Testis (tissue), 3 donors: ENCODE results near the gene UGT1A5. TPM values are rescaled to one million over a fixed set of nuclear protein-coding genes. Genes with fewer than 3 reads are reported as not detected.

Experiments used
- DNase-seq: peaks from one replicate; pipeline ENCODE4 v3.0.0-alpha.2; 2019
- H3K27ac ChIP-seq, 2 donors: fragments of 200-600 bp; sonication (generic); one replicate each; pipeline ENCODE4 v1.5.1; 2019
- H3K27me3 ChIP-seq: fragments of 200-600 bp; sonication (generic); one replicate; pipeline ENCODE4 v1.5.1; 2019
- H3K36me3 ChIP-seq: fragments of 200-600 bp; sonication (generic); one replicate; pipeline ENCODE4 v1.5.1; 2017; ENCODE audit warnings: low read depth; ENCODE audit errors: missing control alignments
- H3K4me1 ChIP-seq: fragments of 200-600 bp; sonication (generic); one replicate; pipeline ENCODE4 v1.5.1; 2019
- H3K4me3 ChIP-seq, 2 donors: fragments of 200-600 bp; sonication (generic); one replicate each; pipeline ENCODE4 v1.5.1; 2017 to 2019
- H3K9me3 ChIP-seq: fragments of 200-600 bp; sonication (generic); one replicate; pipeline ENCODE4 v1.5.1; 2017
- POLR2A ChIP-seq: fragments of 450-650 bp; IDR thresholded peaks from one replicate; pipeline ENCODE4 v1.6.1; 2017; ENCODE audit warnings: antibody characterized with exemption, mild to moderate bottlenecking, moderate library complexity
- WGBS, 2 donors: methylation state at CpG; one replicate each; pipeline ENCODE4 v1.1.5; 2018; 5-methylcytosine and 5-hydroxymethylcytosine counted together
- intact Hi-C: fragments of 100-400 bp; cut with DNase I; formaldehyde crosslinking; loops from one replicate; pipeline ENCODE4 v1.15.1; 2023; ENCODE audit warnings: low total_unique reads
- polyA plus RNA-seq: library from polyadenylated mRNA; stranded (reverse); fragments of 350-450 nt; fragmentation: Illumina TruSeq; extraction: RNeasy Lipid Tissue Mini Kit (QIAGEN cat#74804); gene quantifications from one replicate; pipeline ENCODE4 v1.2.3, GENCODE V29; 2014; ENCODE audit warnings: low read depth, low replicate concordance; ENCODE audit not compliant: insufficient read depth
- total RNA-seq, 2 donors: library from RNA; depleted of rRNA; stranded (reverse); fragments of >200 nt; gene quantifications; one replicate each; pipeline ENCODE4 v1.2.3, GENCODE V29; 2016
- TF ChIP-seq, protein P1 (sequence below), 3 experiments: fragments of 450-650 bp in 2 of 3; fragments of 200-600 bp in 1 of 3; sonication (generic) in 1 of 3; IDR thresholded peaks; one replicate each; pipeline ENCODE4 v1.5.1; 2016 to 2019; ENCODE audit warnings: antibody characterized with exemption in 3 of 3, mild to moderate bottlenecking in 2 of 3, moderate library complexity in 1 of 3

UGT1A5 gene
- total and polyA plus RNA-seq, 3 donors from 2014 or later = 0.16 TPM; not detected in 2

DNA sequence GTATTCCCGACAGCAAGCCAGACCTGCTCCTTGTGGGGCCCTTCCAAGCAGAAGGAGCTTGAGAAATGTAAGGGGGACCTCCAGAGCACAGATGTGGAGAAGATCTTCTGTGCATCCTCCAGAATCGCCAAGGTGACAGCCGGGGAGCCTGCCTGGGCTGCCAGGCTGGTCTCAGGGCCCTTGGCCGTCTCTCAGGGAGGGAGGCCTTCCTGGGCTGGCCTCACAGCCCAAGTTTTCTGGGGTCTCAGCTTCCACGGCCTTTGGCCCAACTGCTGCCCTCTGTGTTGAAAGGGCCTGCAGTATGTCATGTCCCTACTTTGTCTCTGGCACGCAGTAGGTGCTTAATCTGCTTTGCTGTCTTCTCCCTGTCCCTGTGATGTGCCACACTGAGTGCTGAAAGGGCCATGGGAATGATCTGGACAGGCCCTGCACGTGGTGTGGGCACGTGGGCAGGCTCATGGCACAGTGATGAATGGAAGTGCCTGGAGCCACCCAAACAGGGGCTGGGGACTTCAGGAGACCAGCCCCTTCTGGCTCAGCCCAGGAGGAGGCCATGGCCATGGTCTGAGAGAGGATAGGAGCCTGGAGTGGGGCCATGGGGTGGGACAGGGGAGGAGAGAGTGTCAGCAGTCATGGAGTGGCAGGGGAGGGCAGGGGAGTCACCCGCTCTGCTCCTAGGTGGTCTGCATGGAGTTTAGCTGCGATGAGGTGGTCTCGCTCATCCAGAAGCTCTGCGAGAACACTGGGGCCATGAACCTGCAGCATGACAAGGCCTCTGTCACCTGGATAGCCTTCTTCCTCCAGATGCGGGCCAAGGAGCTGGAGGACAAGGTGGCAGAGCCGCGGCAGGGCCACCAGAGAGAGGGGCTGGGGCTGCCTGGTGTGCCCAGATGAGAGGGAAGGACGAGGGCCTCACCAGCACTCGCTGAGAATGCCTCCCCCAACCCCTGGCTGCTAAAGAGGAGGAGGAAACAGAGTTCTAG is 106.2 kb downstream of the UGT1A5 start:
- no peaks in the 10 kb centered on the region for H3K4me1 ChIP-seq
- H3K36me3 ChIP-seq = no peaks in the 10 kb centered on the region
- H3K27ac ChIP-seq = no peak overlapping the region
- H3K9me3 ChIP-seq = no peaks in the 10 kb centered on the region
- intact Hi-C loops = no loop called here
- no peaks in the 10 kb centered on the region for H3K27me3 ChIP-seq
- DNase-seq = no peak
- 78 to 79% methylated on average over 9 to 17 of the region's 17 CpGs for WGBS, 2 donors
- TF ChIP-seq, protein P1, sequence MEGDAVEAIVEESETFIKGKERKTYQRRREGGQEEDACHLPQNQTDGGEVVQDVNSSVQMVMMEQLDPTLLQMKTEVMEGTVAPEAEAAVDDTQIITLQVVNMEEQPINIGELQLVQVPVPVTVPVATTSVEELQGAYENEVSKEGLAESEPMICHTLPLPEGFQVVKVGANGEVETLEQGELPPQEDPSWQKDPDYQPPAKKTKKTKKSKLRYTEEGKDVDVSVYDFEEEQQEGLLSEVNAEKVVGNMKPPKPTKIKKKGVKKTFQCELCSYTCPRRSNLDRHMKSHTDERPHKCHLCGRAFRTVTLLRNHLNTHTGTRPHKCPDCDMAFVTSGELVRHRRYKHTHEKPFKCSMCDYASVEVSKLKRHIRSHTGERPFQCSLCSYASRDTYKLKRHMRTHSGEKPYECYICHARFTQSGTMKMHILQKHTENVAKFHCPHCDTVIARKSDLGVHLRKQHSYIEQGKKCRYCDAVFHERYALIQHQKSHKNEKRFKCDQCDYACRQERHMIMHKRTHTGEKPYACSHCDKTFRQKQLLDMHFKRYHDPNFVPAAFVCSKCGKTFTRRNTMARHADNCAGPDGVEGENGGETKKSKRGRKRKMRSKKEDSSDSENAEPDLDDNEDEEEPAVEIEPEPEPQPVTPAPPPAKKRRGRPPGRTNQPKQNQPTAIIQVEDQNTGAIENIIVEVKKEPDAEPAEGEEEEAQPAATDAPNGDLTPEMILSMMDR (IDR thresholded peaks at IDR 0.05) = no peak
- no peak for TF ChIP-seq POLR2A
- H3K4me3 ChIP-seq = no peak overlapping the region

DNA sequence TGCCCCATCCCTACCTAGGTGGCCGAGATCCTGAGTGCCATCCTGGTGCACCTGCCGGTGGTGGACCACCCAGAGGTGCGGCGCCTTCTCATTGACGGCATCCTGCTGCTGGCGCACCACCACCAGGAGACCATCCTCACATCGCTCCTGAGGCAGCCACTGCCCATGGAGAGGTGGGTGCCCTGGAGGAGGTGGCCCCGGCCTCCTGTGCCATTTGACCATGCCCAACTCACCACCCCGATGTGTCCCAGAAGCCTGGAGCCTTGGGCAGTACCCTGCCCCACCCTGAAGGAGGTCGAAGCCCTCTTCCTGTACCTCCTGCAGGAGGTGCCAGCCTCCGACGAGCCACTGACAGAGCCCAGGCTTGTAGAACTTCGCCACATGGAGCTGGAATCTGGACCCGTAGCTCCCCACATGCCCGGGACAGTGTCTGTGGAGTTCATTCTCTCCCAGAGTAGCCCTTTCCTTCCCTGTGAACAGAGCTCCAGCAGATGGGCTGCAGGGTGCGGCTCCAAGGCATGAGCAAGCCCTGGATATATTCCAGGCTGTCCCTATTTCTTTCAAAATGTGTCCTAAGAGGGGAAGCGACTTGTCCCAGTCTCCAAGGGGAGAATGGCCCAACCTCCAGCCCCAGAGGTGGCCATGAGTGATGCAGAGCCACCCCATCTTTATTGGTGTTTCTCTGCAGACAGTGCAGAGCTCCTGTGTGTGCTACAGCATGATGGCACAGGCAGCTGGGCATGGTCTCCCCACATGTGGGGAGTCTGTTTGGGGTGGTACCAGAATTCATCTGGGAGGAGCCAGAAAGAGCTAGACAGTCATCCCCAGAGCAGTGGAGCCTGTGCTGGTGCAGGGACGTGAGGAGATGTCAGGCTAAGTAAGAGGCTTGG is 107.4 kb downstream of the UGT1A5 start:
- intact Hi-C loops = no loop called here
- no peaks in the 10 kb centered on the region for H3K9me3 ChIP-seq
- no peaks in the 10 kb centered on the region for H3K27me3 ChIP-seq
- no peak overlapping the region for H3K4me3 ChIP-seq
- no peak for TF ChIP-seq POLR2A
- TF ChIP-seq, protein P1 (IDR thresholded peaks at IDR 0.05) = no peak
- H3K4me1 ChIP-seq = no peaks in the 10 kb centered on the region
- no peaks in the 10 kb centered on the region for H3K36me3 ChIP-seq
- DNase-seq = no peak
- WGBS, 2 donors = 75 to 91% methylated on average over 9 to 18 of the region's 18 CpGs
- H3K27ac ChIP-seq = no peak overlapping the region

DNA sequence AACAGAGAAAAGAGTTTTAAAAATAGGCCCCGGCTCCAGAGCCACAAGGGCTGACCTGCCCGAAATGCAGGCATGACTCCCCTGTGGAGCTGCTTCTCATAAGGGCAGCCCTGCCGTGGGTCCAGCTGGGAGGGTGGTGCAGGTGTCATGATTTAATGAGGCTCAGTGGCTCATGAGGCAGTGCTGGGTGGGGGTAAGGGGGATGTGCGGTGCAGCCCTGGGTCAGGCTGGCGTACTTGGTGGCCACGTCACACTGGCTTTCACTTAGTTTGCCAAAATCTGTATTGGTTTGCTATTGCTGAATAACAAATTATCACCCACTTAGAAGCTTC is 108.0 kb downstream of the UGT1A5 start:
- TF ChIP-seq, protein P1 (IDR thresholded peaks at IDR 0.05) = no peak
- no peak for TF ChIP-seq POLR2A
- Histone ChIP-seq H3K4me1 (no peaks in the 10 kb centered on the region), H3K27me3 (no peaks in the 10 kb centered on the region), H3K4me3 (no peak overlapping the region), H3K9me3 (no peaks in the 10 kb centered on the region), H3K27ac (no peak overlapping the region), H3K36me3 (no peaks in the 10 kb centered on the region)
- 67 to 88% methylated on average over 6 of the region's 6 CpGs for WGBS, 2 donors
- DNase-seq = no peak
- intact Hi-C loops = no loop called here

DNA sequence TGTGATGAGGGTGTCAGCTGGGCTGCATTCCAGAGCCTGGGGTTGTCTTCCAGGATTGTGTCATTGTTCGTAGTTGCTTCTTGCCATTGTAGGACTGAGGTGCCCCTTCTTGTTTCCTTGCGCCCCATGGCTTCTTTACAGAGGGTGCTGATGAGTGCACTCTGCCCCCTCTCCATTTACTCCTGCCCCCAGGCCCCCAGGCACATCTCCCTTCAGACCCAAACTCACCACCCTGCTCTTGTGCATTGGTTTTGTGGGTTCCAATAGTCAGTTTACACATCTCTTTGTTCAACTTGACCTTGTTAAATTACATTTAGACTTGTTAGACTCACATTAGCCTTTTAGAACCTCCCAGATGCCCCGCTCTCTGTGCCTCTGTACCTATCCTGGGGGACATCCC is 108.5 kb downstream of the UGT1A5 start:
- no peak for DNase-seq
- Histone ChIP-seq H3K9me3 (no peaks in the 10 kb centered on the region), H3K27me3 (no peaks in the 10 kb centered on the region), H3K36me3 (no peaks in the 10 kb centered on the region), H3K4me1 (no peaks in the 10 kb centered on the region), H3K27ac (no peak overlapping the region), H3K4me3 (no peak overlapping the region)
- intact Hi-C loops = no loop called here
- WGBS, 2 donors = 81 to 88% methylated on average over 3 of the region's 3 CpGs
- TF ChIP-seq, protein P1 (IDR thresholded peaks at IDR 0.05) = no peak
- no peak for TF ChIP-seq POLR2A
